ENCODE measurements around the gene DYDC1. TPM values are rescaled to one million over a fixed set of nuclear protein-coding genes. Genes with fewer than 3 reads are reported as not detected.

Gene DYDC1
- total RNA-seq = not detected
- not detected for total RNA-seq (2013)

DNA sequence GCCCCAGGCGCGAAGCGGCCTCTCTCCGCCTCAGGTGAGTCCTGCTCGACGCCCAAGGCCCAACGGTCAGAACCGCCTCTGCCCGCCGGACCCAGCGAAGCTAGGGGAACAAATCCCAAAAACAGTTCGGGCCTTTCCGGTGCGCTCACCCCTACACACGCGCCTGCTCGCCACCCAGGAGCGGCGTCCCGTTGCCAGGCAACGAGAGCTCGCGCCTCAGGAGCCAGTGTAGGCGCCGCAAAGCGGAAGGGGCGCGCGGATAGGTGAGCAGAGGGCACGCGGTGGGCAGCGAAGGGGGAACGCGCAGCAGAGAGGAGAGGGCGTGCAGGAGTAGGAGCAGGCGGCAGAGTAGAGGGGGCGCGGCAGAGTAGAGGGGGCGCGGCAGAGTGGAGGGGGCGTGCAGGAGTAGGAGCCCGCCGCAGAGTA, at the start of gene DYDC1, which contains the start of gene DYDC2:
DYDC1 (minus strand) TSS at position 193 of the 426 bp plus-strand sequence. CDS start 4,154 bp downstream, outside the sequence.
DYDC2 (plus strand) TSS at position 219 of the 426 bp plus-strand sequence. CDS start 5,663 bp downstream, outside the sequence.
- DNase-seq (peak; percentile 15 to 64), ATAC-seq (peak in 2 of 3 donors; percentile 40 to 74)
- 2% methylated on average over 43 of the region's 43 CpGs for WGBS (ENCODE audit: insufficient coverage)
- H3K4me3 Mint-ChIP-seq = peak within 1 kb of the TSS; percentile 77
- Histone ChIP-seq H3K4me3 (ENCODE audit: low read length) (peak within 1 kb of the TSS; percentile 3), H3K9me3 (ENCODE audit: control insufficient read depth, insufficient read depth, low read length) (no peaks in the 10 kb centered on the region), H3K36me3 (ENCODE audit: control insufficient read depth, insufficient read depth, low read length) (no peaks in the 10 kb centered on the region), H3K27ac (ENCODE audit: low read length) (no peak within 1 kb of the TSS), H3K4me1 (ENCODE audit: control insufficient read depth, insufficient read depth, low read length) (peaks cover 6% of the 10 kb centered on the region), H3K27me3 (ENCODE audit: control insufficient read depth, insufficient read depth, low read length) (peaks cover 10% of the 10 kb centered on the region)
- intact Hi-C loops (cut with micrococcal nuclease) = no loop called here
- no peak within 1 kb of the TSS for H3K27ac Mint-ChIP-seq
- H3K4me1 Mint-ChIP-seq = peaks cover 0 to 12% of the 10 kb centered on the region in 2 donors
- H3K36me3 Mint-ChIP-seq = no peaks in the 10 kb centered on the region
- H3K9me3 Mint-ChIP-seq = no peaks in the 10 kb centered on the region
- H3K27me3 Mint-ChIP-seq (ENCODE audit: low read depth in 2 of 2) = peaks cover 35 to 40% of the 10 kb centered on the region in 2 donors
- TF ChIP-seq CTCF (IDR thresholded peaks at IDR 0.05) = no peak

DNA sequence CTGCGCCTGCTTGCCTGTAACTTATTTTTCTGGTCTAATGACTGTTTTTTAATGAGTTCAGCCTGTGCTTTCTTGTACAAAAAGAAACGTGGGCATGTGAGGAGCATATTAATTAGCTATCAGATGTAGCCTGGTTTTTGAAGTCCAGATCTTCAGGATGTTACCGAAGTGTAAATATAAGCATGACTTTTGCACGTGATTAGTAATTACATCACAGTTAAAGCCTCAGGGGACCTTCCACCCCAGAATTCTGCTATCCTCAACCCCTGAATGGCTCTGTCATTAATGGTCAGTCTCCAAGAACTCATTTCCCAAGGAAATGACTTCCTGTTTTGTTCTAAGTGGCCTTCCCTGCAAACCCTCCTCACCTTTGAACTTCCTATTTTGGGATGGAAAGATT, 49.6 kb upstream of the DYDC1 start:
- no peaks in the 10 kb centered on the region for H3K27me3 ChIP-seq (ENCODE audit: control insufficient read depth, insufficient read depth, low read length)
- peaks cover 15% of the 10 kb centered on the region for H3K4me1 ChIP-seq (ENCODE audit: control insufficient read depth, insufficient read depth, low read length)
- Mint-ChIP-seq H3K4me3 (no peak overlapping the region), H3K4me1 (peaks cover 14 to 15% of the 10 kb centered on the region in 2 donors), H3K36me3 (no peaks in the 10 kb centered on the region), H3K9me3 (no peaks in the 10 kb centered on the region), H3K27me3 (ENCODE audit: low read depth in 2 of 2) (peaks cover 4 to 6% of the 10 kb centered on the region in 2 donors), H3K27ac (no peak overlapping the region)
- no peaks in the 10 kb centered on the region for H3K36me3 ChIP-seq (ENCODE audit: control insufficient read depth, insufficient read depth, low read length)
- no peak for DNase-seq
- H3K4me3 ChIP-seq (ENCODE audit: low read length) = no peak overlapping the region
- no peak for ATAC-seq
- no peak overlapping the region for H3K27ac ChIP-seq (ENCODE audit: low read length)
- intact Hi-C loops (cut with micrococcal nuclease) = no loop called here
- no peaks in the 10 kb centered on the region for H3K9me3 ChIP-seq (ENCODE audit: control insufficient read depth, insufficient read depth, low read length)
- WGBS (ENCODE audit: insufficient coverage) = 95% methylated on average over 4 of the region's 4 CpGs
- no peak for TF ChIP-seq CTCF (IDR thresholded peaks at IDR 0.05)

DNA sequence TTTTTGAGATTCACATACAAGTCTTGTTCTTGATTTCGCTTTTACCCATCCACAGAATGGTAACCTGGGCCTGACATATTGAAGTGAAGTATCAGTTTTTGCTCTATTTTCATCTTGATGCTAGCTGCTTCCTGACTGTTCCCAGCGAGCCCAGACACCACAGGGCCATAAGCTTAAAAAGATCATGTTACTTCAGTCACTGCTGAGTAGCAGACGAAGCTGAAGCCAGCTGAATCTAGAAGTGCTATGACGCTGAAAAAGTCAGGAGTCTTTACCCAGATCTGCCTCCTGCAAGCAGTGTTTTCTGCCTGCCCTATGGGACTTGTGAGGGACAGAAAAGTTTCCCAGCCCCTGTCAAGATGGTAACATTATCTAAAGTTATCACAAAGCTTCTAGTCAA, 49.1 kb upstream of the DYDC1 start:
- intact Hi-C loops (cut with micrococcal nuclease) = no loop called here
- H3K4me1 ChIP-seq (ENCODE audit: control insufficient read depth, insufficient read depth, low read length) = peaks cover 15% of the 10 kb centered on the region
- H3K27me3 Mint-ChIP-seq (ENCODE audit: low read depth in 2 of 2) = peaks cover 4 to 6% of the 10 kb centered on the region in 2 donors
- no peaks in the 10 kb centered on the region for H3K36me3 Mint-ChIP-seq
- H3K4me1 Mint-ChIP-seq = peaks cover 14 to 15% of the 10 kb centered on the region in 2 donors
- no peak for ATAC-seq
- H3K27ac Mint-ChIP-seq = no peak overlapping the region
- no peak for TF ChIP-seq CTCF (IDR thresholded peaks at IDR 0.05)
- 90% methylated on average over 4 of the region's 4 CpGs for WGBS (ENCODE audit: insufficient coverage)
- no peaks in the 10 kb centered on the region for H3K9me3 Mint-ChIP-seq
- no peak overlapping the region for H3K4me3 ChIP-seq (ENCODE audit: low read length)
- H3K36me3 ChIP-seq (ENCODE audit: control insufficient read depth, insufficient read depth, low read length) = no peaks in the 10 kb centered on the region
- no peak overlapping the region for H3K27ac ChIP-seq (ENCODE audit: low read length)
- DNase-seq = no peak
- H3K4me3 Mint-ChIP-seq = no peak overlapping the region
- H3K9me3 ChIP-seq (ENCODE audit: control insufficient read depth, insufficient read depth, low read length) = no peaks in the 10 kb centered on the region
- no peaks in the 10 kb centered on the region for H3K27me3 ChIP-seq (ENCODE audit: control insufficient read depth, insufficient read depth, low read length)

- H3K9me3 Mint-ChIP-seq = no peaks in the 10 kb centered on the region
- intact Hi-C loops (cut with micrococcal nuclease) = no loop called here
These were observed 48.5 kb upstream of the DYDC1 start for GRCh38 chr10:80405035-80405434.

More at GRCh38 chr10:80405035-80405434, 48.5 kb upstream of the DYDC1 start:
- Mint-ChIP-seq H3K27me3 (ENCODE audit: low read depth in 2 of 2) (peaks cover 4 to 6% of the 10 kb centered on the region in 2 donors), H3K27ac (no peak overlapping the region), H3K4me1 (peaks cover 14 to 15% of the 10 kb centered on the region in 2 donors), H3K4me3 (no peak overlapping the region), H3K36me3 (no peaks in the 10 kb centered on the region)
- Histone ChIP-seq H3K9me3 (ENCODE audit: control insufficient read depth, insufficient read depth, low read length) (no peaks in the 10 kb centered on the region), H3K4me1 (ENCODE audit: control insufficient read depth, insufficient read depth, low read length) (peaks cover 15% of the 10 kb centered on the region), H3K4me3 (ENCODE audit: low read length) (no peak overlapping the region), H3K27me3 (ENCODE audit: control insufficient read depth, insufficient read depth, low read length) (no peaks in the 10 kb centered on the region), H3K36me3 (ENCODE audit: control insufficient read depth, insufficient read depth, low read length) (no peaks in the 10 kb centered on the region), H3K27ac (ENCODE audit: low read length) (no peak overlapping the region)
- ATAC-seq (no peak), DNase-seq (no peak)
- WGBS (ENCODE audit: insufficient coverage) = 64% methylated on average over 1 of the region's 1 CpG
- no peak for TF ChIP-seq CTCF (IDR thresholded peaks at IDR 0.05)

All from natural killer cell (primary cell).